Measurements from ENCODE around the gene CFC1B. TPM values are rescaled to one million over a fixed set of nuclear protein-coding genes. Genes with fewer than 3 reads are reported as not detected.
"Not testable (repeated sequence)": the region's sequence is repeated elsewhere in the genome, so short reads cannot be mapped to it uniquely, and the experiment has no call there.

The CFC1B gene
- total RNA-seq, 2 experiments from 2014 or later = not detected

DNA sequence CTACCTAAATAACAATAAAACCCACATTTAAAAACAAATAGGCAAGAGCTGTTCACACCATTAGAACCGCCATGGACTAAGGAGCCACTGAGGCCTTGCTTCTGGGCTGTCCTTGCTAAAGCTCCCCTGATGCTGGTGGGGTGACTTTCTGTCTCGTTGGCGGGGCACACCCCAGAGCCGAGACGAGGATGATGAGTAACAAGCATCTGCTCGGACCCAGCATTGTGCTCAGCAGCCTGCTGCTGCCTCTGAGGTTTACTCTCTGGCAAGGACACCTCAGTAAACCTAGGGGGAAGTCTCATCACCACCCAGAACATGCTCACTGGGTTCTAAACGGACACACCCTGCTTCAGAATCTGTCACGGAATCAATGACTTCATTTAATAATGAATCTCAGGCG is 10.7 kb downstream of the CFC1B start:
- CTCF ChIA-PET; H3K27ac Mint-ChIP-seq; POLR2A ChIA-PET; DNase-seq; H3K9me3 Mint-ChIP-seq; intact Hi-C loops (cut with micrococcal nuclease); H3K4me1 Mint-ChIP-seq (ENCODE audit: low read depth); H3K36me3 Mint-ChIP-seq (ENCODE audit: low read depth); H3K27me3 Mint-ChIP-seq; H3K4me3 Mint-ChIP-seq: not testable (repeated sequence)
- peak; percentile 45 for ATAC-seq

- H3K27ac Mint-ChIP-seq; ATAC-seq; intact Hi-C loops (cut with micrococcal nuclease); DNase-seq; H3K4me3 Mint-ChIP-seq; H3K4me1 Mint-ChIP-seq (ENCODE audit: low read depth); POLR2A ChIA-PET; H3K9me3 Mint-ChIP-seq; CTCF ChIA-PET; H3K27me3 Mint-ChIP-seq; H3K36me3 Mint-ChIP-seq (ENCODE audit: low read depth): not testable (repeated sequence)
Observed at GRCh38 chr2:130536654-130537053, 15.6 kb downstream of the CFC1B start.

DNA sequence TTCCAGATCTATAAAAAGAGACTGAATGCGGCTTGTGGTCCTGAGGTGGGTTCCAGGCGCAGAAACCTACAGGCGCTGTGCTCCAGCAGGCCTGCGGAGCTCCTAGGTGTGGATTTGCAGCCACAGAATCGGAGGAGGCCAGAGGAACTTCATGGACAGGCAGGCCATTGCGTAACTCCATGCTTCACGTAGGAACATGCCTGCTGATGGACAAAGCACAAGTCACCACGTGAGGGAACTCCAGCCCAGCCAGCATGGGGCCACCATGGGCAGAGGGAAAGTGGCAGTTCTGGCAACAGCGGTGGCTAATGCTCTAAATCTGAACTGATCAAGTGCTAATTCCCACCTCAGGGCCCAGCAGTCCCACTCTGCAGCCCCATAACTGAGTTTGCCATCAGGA is 17.2 kb downstream of the CFC1B start:
- ATAC-seq, POLR2A ChIA-PET, CTCF ChIA-PET: not testable (repeated sequence)

DNA sequence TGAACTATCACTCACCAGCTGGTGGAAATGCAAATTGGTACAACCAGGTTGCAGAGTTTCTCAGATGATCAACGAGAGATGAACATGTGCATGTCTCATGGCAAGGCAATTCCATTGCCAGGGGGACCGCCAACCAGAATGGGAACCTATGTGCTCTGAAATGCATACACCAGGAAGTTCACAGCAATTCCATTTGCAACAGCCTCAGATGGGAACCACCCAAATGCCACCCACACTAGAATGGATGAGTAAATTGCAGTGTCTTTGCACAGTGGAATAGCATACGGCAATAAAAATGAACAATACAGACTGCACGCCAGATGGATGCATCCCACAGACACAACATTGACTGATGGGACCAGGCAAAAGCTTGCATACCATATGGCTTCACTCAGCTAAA is 21.8 kb downstream of the CFC1B start:
- CTCF ChIA-PET = not testable (repeated sequence)

More for the DNA sequence above, 17.2 kb downstream of the CFC1B start:
- DNase-seq; H3K4me3 Mint-ChIP-seq; H3K36me3 Mint-ChIP-seq (ENCODE audit: low read depth); H3K4me1 Mint-ChIP-seq (ENCODE audit: low read depth); H3K27me3 Mint-ChIP-seq; H3K9me3 Mint-ChIP-seq; intact Hi-C loops (cut with micrococcal nuclease); H3K27ac Mint-ChIP-seq: not testable (repeated sequence)

GRCh38 chr2:130543785-130544528 is 22.9 kb downstream of the CFC1B start:
- H3K36me3 Mint-ChIP-seq (ENCODE audit: low read depth); H3K9me3 Mint-ChIP-seq; DNase-seq; POLR2A ChIA-PET; H3K27ac Mint-ChIP-seq; CTCF ChIA-PET; H3K4me3 Mint-ChIP-seq; intact Hi-C loops (cut with micrococcal nuclease); H3K27me3 Mint-ChIP-seq; H3K4me1 Mint-ChIP-seq (ENCODE audit: low read depth): not testable (repeated sequence)
- ATAC-seq = peak; percentile 55

More for the DNA sequence above, 21.8 kb downstream of the CFC1B start:
- intact Hi-C loops (cut with micrococcal nuclease); ATAC-seq; POLR2A ChIA-PET; H3K27ac Mint-ChIP-seq; H3K4me3 Mint-ChIP-seq; H3K27me3 Mint-ChIP-seq; DNase-seq; H3K9me3 Mint-ChIP-seq; H3K36me3 Mint-ChIP-seq (ENCODE audit: low read depth); H3K4me1 Mint-ChIP-seq (ENCODE audit: low read depth): not testable (repeated sequence)

DNA sequence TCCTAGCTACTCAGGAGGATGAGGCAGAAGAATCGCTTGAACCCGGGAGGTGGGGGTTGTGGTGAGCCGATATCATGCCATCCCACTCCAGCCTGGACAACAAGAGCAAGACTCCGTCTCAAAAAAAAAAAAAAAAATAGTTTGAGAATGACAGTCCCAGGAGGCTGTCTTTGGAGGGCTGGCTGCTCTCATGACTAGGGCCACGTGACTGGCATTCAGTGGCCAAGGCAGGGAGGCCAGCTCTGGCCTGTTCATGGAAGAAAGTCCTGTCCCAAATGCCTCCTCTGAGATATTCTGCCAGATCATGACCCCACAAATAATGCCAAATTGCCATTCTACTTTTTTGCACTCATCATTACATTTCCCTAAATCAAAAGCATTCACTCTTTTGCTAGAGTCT is 24.0 kb downstream of the CFC1B start:
- H3K4me3 Mint-ChIP-seq; H3K36me3 Mint-ChIP-seq (ENCODE audit: low read depth); H3K27me3 Mint-ChIP-seq; DNase-seq; POLR2A ChIA-PET; CTCF ChIA-PET; ATAC-seq; H3K27ac Mint-ChIP-seq; H3K4me1 Mint-ChIP-seq (ENCODE audit: low read depth); H3K9me3 Mint-ChIP-seq; intact Hi-C loops (cut with micrococcal nuclease): not testable (repeated sequence)

DNA sequence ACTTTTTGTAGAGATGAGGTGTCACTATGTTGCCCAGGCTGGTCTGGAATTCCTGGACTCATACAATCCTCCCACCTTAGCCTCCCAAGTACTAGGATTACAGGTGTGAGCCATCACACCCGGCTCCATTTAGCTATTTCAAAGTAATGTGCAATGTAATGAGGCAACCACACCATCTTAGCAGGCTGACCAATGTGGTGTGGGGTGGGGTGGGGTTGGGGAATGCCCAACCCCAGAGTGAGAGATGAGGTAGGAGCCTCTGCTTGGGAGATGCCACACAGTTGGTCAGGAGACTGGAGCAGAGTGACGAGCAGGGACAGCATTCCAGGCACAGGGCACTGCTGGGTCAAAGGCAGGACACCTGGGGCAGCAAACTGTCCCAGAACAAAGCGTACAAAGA is 27.4 kb downstream of the CFC1B start:
- H3K27me3 Mint-ChIP-seq; H3K27ac Mint-ChIP-seq; H3K36me3 Mint-ChIP-seq (ENCODE audit: low read depth); CTCF ChIA-PET; H3K9me3 Mint-ChIP-seq; H3K4me3 Mint-ChIP-seq; ATAC-seq; POLR2A ChIA-PET; H3K4me1 Mint-ChIP-seq (ENCODE audit: low read depth); intact Hi-C loops (cut with micrococcal nuclease); DNase-seq: not testable (repeated sequence)

DNA sequence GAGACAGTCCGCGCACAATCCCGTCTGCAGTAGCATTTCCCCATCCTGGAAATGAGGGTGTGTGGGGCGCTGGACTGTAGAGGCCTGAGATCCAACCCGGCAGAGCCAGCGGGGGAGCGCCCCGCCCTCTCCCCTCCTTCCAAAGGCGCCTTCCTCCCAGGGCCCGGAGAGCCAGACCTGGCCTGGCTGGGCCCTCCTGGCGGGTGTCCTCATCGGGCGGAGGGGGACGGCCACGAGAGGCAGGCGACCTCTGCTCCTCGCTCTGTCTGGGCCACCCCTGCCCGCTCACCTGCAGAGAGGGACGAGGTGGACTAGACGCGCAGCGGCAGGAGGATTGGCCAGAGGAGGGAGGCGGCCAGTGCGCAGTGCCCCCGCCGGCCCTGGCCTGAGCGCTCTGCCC is 28.5 kb downstream of the CFC1B start:
- H3K9me3 Mint-ChIP-seq; H3K27me3 Mint-ChIP-seq; POLR2A ChIA-PET; ATAC-seq; DNase-seq; H3K4me3 Mint-ChIP-seq; H3K36me3 Mint-ChIP-seq (ENCODE audit: low read depth); intact Hi-C loops (cut with micrococcal nuclease); H3K27ac Mint-ChIP-seq; CTCF ChIA-PET; H3K4me1 Mint-ChIP-seq (ENCODE audit: low read depth): not testable (repeated sequence)

GRCh38 chr2:130554178-130554577 is 33.2 kb downstream of the CFC1B start:
- H3K4me1 Mint-ChIP-seq (ENCODE audit: low read depth); ATAC-seq; DNase-seq; CTCF ChIA-PET; H3K27ac Mint-ChIP-seq; POLR2A ChIA-PET; intact Hi-C loops (cut with micrococcal nuclease); H3K36me3 Mint-ChIP-seq (ENCODE audit: low read depth); H3K4me3 Mint-ChIP-seq; H3K27me3 Mint-ChIP-seq; H3K9me3 Mint-ChIP-seq: not testable (repeated sequence)

DNA sequence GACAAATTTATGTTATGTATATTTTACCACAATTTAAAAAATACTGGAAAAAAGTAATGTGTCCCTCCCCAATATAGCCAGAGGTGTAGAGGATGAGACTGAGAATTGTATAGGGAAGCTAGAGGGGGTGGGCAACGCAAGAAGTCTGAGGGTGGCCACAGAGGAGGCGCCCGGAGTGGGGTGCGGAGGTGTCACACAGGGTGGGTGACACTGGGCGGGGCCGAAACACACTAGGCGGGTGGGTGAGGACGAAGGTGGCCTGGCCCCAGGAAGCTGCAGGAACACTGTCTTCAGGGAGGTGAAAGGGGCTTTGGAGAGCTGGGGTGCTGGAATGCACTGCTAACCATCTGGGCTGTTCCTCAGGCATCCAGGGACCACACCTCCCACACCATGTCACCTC is 35.4 kb downstream of the CFC1B start:
- H3K9me3 Mint-ChIP-seq; H3K27me3 Mint-ChIP-seq; ATAC-seq; intact Hi-C loops (cut with micrococcal nuclease); H3K27ac Mint-ChIP-seq; H3K4me1 Mint-ChIP-seq (ENCODE audit: low read depth); DNase-seq; POLR2A ChIA-PET; H3K36me3 Mint-ChIP-seq (ENCODE audit: low read depth); H3K4me3 Mint-ChIP-seq; CTCF ChIA-PET: not testable (repeated sequence)

DNA sequence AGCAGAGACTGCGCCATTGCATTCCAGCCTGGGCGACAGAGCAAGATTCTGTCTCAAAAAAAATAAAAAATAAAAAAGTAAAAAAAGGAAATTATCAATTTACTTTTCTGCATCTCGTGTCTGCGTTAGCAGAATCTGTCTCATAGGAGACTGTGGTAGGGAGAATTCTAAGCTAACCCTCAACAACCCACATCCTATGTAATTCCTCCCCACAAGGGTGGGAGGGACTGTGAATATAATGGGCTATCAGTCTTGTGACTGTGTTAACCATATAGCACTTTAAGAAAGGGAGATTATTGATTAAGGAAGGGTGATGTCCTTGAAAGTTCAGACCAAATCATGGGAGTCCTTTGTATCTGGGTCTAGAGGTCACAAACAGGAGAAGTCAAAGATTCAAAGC is 45.1 kb downstream of the CFC1B start:
- H3K36me3 Mint-ChIP-seq (ENCODE audit: low read depth); intact Hi-C loops (cut with micrococcal nuclease); ATAC-seq; H3K4me1 Mint-ChIP-seq (ENCODE audit: low read depth); H3K27ac Mint-ChIP-seq; H3K27me3 Mint-ChIP-seq; CTCF ChIA-PET; DNase-seq; H3K4me3 Mint-ChIP-seq; POLR2A ChIA-PET; H3K9me3 Mint-ChIP-seq: not testable (repeated sequence)

- ATAC-seq; POLR2A ChIA-PET; CTCF ChIA-PET; H3K27me3 Mint-ChIP-seq; H3K4me1 Mint-ChIP-seq (ENCODE audit: low read depth); DNase-seq; intact Hi-C loops (cut with micrococcal nuclease); H3K9me3 Mint-ChIP-seq; H3K4me3 Mint-ChIP-seq; H3K36me3 Mint-ChIP-seq (ENCODE audit: low read depth); H3K27ac Mint-ChIP-seq: not testable (repeated sequence)
Observed at GRCh38 chr2:130571929-130572328, 50.9 kb downstream of the CFC1B start.

DNA sequence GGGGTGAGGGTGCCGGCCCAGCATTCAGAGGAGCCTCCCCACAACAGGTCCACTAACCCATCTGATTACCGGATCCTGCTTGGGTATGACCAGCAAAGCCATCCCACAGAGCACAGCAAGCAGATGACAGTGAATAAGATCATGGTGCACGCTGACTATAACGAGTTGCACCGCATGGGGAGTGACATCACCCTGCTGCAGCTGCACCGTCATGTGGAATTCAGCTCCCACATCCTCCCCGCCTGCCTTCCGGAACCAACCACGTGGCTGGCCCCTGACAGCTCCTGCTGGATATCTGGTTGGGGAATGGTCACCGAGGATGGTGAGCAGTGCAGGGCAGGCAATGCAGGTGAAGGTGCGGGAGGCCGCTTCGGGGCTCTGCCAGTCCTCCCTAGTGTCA is 53.2 kb downstream of the CFC1B start:
- H3K4me1 Mint-ChIP-seq (ENCODE audit: low read depth); CTCF ChIA-PET; H3K9me3 Mint-ChIP-seq; H3K27me3 Mint-ChIP-seq; H3K4me3 Mint-ChIP-seq; POLR2A ChIA-PET; H3K27ac Mint-ChIP-seq; ATAC-seq; DNase-seq; H3K36me3 Mint-ChIP-seq (ENCODE audit: low read depth); intact Hi-C loops (cut with micrococcal nuclease): not testable (repeated sequence)

Data from activated CD8-positive, alpha-beta T cell treated with anti-CD3 and anti-CD28 coated beads for 36 hours (primary cell).